T-helper 2 cell treated with Interferon-gamma antibody and Interleukin-4, amounts not matched to agents 100 ng/mL and 5 ng/mL, for 36 hours (primary cell): ENCODE measurements around the gene DLG2. TPM values are rescaled to one million over a fixed set of nuclear protein-coding genes. Genes with fewer than 3 reads are reported as not detected.
"Not testable (repeated sequence)": the region's sequence is repeated elsewhere in the genome, so short reads cannot be mapped to it uniquely, and the experiment has no call there.

ENCODE experiments used
- intact Hi-C: fragments of 100-400 bp; cut with micrococcal nuclease; formaldehyde crosslinking; loops from one replicate; pipeline ENCODE4 v1.15.1; 2023
- total RNA-seq: library from RNA; stranded (reverse); gene quantifications from 2 replicates; pipeline ENCODE4 v1.2.3, GENCODE V29; 2022

The DLG2 gene
- total RNA-seq, 1 donor from 2014 or later, result 1.0 TPM

DNA sequence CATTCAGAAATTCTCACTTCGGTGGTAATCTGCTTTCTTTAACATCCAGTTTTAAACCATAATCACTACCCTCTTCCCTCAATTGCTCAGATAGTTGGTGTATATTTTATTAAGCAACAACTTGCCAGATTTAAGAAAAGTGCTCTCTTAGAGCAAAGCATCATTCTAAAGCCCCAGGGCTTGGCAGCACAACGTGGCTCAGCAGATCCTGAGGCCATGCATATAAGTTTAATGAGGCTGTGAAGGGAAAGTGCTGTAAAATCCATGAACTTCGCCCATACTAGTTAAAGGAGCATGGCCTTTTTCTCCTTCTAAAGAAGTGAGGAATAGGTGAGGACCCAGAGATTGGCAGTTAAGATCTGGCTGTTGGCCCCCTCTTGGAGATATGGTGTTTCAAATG is 1858.7 kb downstream of the DLG2 start:
- intact Hi-C loops, result no loop called here

DNA sequence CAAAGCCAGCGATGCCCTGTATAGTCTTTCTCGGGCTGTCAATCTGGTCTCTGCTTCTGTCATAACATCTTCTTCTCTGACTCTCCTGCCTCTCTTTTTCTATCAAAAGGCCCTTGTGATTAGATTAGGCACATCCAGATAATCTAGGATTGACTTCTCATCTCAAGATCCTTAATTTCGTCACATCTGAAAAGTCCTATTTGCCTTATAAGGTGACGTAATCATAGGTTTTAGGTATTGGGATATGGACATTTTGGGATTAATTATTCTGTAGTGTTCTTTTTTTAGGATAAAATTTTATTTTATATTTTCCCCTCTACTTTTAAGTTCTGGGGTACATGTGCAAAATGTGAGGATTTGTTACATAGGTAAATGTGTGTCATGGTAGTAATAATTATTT is 1860.2 kb downstream of the DLG2 start:
- intact Hi-C loops, result no loop called here

DNA sequence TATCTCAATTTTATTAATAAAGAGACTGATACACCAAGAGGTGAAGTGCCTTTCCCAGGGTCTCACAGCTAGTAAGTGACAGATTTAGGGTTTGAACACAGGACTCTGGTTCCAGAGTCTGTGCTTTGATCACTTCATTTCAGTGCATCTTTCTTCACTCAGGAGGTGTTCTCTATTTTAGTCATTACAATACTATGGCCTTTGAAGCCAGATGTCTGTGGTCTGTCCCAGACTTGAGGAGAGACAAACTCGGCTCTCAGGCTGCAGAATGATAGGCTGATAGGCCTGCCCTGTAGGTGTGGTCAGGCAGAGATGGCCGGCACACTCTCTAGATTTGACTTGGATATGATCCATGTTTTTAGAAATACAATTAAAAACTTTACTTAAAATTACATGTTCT is 1862.5 kb downstream of the DLG2 start:
- intact Hi-C loops, result no loop called here

DNA sequence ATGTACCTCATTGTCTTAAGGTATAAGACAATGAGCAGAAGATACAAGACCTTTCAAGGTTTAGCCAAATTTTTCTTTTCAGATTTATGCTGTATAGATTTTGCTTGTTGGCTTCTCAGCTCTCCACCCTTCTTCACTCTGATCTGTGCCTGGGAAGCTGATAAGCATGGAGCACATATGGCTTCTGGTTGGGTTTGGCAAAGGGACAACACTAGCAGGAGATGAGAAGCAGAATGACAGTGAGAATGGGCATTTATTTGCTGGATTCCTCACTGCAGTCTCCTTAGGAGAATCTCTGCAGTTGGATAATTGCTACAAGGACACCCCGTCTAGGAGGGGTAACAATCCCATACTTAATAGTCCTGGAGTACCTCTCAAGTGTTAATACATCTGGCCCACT is 1866.2 kb downstream of the DLG2 start:
- intact Hi-C loops, result no loop called here

DNA sequence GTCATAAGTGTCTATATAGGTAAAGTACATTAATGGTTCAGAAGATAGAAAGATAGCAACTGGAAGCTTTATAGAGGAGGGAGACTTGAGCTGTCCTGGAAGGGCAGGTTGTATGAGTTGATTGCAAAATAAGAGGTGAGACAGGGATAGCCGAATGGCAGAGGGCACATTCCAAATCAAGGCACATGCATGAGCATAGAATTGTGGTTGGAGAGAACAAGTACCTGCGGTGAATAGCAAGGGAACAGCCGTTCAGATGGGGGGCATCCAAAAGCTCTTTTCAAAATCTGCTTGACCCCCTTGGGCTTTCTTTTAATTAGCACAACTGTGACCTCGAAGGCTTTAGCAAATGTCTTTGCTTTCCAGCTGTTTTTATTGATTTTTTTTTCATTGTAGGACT is 1868.0 kb downstream of the DLG2 start:
- intact Hi-C loops, result no loop called here

DNA sequence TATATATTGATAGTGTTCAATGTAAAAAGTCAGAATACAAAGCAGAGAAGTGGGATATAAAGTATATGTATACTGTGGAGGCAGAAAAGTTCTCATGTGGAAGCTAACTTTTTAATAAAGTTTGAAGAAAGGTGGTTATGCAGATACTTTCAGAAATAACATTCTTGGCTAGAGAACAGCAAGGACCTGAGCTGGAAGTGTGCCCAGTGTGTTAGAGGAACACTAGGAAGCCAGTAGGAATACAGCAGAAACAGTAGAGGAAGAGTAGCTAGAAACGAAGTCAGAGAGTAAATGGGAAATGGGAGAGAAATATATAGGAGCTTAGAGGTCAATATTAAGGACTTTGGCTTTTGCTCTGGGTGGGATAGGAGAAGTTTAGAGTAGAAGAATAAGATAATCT is 1876.1 kb downstream of the DLG2 start:
- intact Hi-C loops, result no loop called here

DNA sequence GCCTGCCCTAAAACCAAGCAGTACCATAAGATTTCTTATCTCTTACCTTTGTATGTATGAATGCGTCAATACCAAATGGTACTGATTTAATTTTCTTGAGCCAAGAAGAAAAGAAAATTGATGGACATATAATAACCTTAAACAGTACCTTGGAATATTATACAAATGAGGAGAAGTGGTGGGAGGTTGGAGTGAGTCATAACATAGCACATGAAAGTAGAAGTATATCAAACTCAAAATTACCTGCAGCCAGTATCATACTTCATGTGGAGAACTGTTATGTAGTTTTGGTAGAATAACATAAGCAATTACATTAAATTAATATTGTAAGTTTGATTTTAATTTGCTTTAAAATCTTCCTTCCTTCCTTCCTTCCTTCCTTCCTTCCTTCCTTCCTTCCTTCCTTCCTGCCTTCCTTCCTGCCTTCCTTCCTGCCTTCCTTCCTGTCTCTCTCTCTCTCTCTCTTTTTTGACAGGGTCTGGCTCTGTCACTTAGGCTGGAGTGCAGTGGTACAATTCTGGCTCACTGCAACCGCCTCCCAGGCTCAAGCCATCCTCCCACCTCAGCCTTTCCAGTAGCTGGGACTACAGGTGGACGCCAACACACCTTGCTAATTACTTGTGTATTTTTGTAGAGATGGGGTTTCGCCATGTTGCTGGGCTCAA is 1880.1 kb downstream of the DLG2 start:
- intact Hi-C loops, result no loop called here

DNA sequence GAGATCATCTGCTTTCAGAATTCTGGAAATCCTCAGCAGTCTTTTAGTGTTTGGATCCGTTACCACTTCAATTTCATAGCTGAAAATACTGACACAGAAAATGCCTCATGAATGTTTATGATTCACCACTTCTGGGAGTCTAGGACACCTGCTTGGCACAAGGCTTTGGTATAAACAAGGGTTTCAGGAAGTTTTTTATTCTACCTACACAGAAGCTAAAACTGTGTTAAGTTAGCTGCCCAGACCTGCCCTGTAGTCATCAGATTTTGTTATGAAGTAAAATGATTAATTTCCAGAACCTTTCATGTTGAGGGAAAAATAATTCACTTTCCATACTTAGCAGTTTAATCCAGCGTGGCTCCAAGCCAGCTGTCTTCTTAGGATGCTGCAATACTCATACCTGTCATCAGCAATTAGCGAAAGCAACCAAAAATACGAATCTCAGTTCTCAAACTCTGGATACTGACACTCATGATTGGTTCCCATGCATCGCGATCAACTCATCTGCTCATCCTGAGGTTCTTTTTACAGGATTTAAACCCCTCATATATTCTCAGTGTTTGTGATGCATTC is 1882.4 kb downstream of the DLG2 start:
- intact Hi-C loops, result no loop called here

DNA sequence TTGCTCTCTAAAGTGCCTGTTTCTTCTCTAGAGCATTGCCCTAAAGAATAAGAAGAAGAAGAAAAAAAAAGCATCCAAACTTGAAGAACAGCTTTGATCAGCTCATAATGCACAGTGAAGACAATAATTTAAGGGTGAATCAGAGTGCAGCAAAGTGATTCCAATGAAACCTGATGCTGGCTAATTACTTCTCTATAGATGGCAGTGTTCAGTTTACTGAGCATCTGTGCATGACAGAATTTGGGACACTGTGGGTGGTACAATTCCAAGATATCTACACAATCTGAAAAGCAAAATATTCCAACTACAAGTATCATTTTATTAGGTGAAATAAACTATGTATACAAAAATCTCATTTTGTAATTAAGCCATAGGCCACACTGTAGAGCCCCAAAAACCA is 1890.5 kb downstream of the DLG2 start:
- intact Hi-C loops, result no loop called here

DNA sequence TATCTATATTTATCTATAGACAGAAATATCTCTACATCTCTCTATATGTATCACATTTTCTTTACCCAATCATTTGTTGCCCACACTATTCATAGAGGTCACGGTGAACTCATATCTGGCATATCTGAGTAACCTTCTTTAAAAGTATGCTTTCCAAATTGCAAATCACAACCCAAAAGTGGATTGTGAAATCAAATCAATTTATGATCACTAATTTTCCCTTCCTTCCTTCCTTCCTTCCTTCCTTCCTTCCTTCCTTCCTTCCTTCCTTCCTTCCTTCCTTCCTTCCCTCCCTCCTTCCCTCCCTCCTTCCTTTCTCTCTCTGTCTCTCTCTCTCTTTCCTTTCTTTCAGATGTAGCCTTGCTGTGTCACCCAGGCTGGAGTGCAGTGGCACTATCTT is 1893.0 kb downstream of the DLG2 start:
- intact Hi-C loops, result no loop called here

DNA sequence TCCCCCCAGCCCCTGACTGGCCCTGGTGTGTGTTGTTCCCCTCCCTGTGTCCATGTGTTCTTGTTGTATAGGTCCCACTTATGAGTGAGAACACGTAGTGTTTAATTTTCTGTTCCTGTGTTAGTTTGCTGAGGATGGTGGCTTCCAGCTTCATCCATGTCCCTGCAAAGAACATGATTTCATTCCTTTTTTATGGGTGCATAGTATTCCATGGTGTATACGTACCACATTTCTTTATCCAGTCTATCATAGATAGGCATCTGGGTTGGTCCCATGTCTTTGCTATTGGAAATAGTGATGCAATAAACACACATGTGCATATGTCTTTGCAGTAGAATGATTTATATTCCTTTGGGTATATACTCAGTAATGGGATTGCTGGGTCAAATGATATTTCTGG is 1895.9 kb downstream of the DLG2 start:
- intact Hi-C loops, result not testable (repeated sequence)

DNA sequence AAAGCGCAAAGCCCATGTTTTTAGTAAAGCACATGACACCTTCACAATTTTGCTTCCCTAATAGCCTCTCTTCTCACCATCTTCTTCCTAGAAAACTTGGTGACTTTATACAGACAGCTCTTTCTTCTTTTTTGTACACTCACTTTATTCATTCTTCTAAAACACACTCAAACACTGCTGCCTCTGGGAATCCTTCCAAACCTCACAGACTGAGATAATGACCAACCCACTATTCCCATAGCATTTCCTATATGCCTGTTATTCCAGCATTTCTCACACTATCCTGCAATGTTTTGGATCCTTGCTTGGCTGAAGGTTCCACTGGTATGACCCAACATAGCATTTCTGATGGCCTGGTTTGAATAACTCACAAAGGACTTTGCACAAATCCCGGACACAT is 1898.9 kb downstream of the DLG2 start:
- intact Hi-C loops, result no loop called here

DNA sequence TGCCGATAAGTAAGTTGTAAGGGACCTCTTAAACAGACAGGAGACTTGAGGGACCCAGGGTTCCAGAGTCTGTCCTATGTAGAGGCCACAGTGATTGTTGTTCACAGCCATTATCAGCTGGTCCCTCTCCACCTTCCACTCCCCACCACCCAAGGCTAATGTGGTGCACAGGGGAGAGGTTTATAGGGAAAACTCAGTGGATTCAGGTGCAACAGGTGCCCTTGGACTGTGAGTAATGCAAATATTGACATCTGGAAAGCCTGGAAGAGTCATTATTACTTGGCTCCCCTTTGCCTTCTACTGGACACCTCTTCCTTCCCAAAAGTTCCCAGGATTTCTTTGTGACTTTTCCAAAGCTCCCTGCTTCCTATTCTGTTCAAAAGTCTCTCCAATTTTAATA is 1899.9 kb downstream of the DLG2 start:
- intact Hi-C loops, result no loop called here

DNA sequence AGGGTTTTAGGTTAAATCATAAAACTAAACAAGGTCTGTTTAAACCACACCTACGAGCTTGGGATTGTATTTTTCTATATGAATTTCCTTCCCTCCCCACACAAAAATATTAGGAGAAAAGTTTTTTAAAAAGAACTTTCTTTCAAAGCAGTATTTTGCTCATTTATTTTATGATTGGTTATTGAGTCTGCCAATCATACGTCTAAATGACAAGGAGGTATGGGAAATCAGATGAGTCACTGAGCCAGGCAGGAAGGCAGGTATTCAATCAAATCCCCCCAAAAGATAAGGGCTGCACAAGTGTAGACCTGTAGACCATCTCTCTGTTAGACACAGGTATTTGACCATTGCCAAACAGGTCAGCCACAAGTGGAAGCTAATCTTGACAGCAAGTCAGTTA is 1900.8 kb downstream of the DLG2 start:
- intact Hi-C loops, result no loop called here

DNA sequence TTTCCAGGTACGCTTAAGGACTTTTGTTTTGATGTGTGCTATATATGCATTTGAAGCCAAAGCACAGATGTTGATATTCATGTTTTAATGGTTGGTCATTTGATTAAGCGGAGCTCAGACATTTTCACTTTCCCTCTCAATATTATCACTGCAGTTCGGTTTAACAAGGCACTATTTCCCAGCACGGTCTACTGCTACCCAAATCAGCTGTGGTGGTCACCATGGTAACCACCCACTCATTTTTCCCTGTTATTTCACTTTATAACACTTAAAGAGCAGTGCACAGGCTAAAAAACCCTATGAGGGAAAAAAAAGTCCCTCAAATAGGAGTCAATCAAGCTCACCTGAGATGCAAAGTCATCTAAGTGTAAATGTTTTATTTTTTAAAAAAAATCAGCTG is 1901.4 kb downstream of the DLG2 start:
- intact Hi-C loops, result no loop called here

DNA sequence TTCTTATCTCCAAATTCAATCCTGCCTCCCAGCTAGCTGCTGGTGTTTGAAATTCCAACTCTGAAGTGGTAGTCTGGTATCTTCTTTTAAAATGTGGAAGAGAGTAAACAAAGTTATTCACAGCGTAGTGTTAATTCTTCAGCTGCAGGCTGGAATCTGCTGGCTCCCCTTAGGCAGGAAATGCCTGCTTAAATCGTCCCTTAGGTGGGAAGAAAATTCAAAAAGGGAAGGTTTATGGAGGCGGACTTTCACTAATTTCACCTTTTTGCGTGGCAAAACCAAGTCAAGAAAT is 1901.9 kb downstream of the DLG2 start:
- intact Hi-C loops, result no loop called here

DNA sequence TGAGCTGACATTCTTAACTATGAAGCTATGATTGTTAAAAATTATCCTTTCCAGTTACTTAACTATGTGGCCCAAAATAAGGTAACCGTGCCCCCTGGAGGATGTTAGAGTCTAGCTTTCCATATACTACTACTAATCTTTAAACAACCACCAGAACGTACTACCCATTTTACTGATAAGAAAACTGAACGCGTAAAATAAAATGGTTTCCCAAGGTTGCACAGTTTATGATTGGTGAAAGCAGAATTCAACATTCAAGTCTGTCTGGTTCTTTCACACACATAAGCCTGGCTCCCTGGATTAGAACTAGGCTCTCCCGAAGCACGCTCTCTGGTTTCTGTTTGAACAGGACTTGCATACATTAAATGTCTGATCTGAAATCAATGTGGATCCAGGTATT is 1903.1 kb downstream of the DLG2 start:
- intact Hi-C loops, result loop anchor here (5.0 kb wide), 2 partner anchors 432 to 857 kb away; no protein-coding TSS in a partner anchor

DNA sequence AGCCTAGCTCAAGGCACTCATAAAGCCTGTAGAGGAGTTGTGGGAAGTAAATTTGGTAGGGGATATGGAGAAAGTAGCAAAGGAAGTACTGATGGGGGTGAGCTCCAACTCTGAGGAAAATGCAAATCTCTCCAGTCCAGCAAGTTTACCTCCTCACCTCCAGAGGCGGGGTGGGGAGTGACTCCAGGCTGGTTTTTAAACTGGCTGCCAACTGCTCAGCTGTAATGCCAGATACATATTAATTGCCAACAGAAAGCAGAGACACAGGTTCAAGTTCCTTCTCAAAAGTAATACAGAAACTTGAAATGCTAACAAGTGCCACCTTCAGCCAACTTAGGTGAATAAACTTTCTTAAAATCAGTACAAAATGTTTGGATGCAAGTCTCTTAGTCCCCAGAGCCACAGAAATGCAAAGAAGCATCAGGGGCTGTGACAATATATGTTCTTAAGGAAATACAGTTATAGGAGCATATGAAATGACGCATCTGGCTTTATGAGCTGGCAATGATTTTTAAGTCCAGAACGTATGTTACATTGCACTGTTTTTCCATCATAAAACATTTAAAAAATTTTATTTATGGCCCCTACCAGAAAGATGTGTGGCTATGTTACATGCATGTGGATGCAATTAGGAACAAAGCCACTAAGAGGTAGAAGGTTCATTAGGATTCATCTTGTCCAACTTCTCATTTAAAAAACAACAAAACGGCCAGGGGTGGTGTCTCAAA is 1904.6 kb downstream of the DLG2 start:
- intact Hi-C loops, result loop anchor here (5.0 kb wide), 2 partner anchors 430 to 855 kb away; no protein-coding TSS in a partner anchor

DNA sequence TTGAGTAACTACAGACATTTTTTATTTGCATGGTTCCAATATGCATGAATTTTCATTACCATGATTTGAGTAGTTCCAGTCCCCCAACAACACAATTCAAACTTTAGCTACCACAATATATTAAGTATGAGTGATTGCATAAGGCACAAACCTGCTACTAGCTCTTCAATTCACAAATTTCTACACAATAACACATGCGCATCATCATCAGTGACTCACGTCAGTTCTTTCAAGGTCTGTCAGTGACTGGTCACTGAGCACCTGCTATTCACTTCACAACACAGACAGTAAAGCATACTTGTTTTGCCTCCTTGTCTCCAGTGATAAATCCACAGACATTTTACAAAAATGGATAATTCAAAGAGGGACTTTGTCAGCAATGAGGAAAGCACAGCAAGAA is 1905.9 kb downstream of the DLG2 start:
- intact Hi-C loops, result loop anchor here (5.0 kb wide), 2 partner anchors 429 to 854 kb away; no protein-coding TSS in a partner anchor

DNA sequence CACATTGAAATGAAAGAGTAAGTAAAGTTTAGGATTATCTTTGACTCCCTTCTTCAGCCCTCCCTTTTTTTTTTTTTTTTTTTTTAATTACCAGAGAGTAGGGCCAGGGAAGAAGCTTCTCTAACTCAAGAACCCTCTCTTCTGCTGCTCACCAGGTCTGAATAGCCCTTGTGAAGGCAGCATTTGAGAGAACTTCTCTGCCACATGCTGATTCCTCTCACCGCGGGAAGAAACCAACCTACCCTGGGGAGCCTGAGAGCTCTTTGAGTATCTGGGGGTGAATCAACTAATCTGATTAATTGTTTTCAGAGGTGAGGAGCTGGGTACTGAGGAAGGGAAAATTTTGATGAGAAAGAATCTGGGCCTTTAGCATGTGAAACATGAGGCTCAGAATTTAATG is 1906.5 kb downstream of the DLG2 start:
- intact Hi-C loops, result loop anchor here (5.0 kb wide), 2 partner anchors 428 to 853 kb away; no protein-coding TSS in a partner anchor

DNA sequence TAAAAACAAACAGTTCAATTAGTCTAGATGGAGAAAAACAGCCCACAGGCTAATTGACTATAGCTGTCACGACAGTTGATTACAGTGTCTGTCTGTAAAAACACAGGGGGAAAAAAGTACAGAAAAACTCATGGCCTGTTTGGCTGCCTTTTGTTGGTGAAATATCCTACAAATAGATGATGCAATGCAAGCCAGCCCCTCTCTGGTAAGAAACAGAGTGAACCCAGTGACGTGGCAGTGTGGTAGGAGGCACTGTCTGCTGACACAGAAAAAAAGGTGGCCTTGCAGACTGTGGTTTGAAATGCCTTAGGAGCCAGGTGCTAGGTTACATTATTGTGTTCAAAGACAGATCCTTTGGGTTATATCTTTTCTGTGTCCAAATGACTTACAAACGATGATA is 1909.6 kb downstream of the DLG2 start:
- intact Hi-C loops, result no loop called here

DNA sequence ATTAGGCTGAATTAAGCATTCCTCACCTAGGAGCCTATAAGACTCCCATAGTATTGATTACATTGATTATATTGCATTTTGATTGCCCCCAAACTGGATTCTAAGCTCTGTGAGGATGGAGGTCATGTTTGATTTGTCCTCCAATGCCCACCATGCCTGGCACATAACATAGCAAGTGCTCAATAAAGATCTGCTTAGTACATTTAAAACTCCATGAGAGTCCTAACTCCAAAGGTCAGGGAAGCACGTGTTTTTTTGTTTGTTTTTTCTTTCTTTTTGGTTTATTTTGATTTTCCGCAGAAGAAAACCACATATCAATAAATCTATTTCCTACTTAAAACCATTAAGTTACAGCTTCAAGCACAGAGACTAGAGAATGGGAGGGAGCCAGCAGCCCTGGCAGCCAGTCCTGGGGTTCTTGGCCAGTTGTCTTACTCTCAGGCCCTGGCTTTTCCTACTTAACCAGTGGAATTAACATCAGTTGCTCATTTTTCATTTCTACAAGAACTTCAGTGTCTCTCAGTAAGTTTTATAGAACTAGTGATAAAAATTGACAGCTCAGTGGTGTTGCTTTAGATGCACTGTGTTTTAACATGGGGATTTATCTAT is 1911.1 kb downstream of the DLG2 start:
- intact Hi-C loops, result no loop called here
